Aorta (tissue), 5 donors: Measurements from ENCODE around the gene AKAP13. TPM values are rescaled to one million over a fixed set of nuclear protein-coding genes. Genes with fewer than 3 reads are reported as not detected.

Experiments used
- ATAC-seq: fragments of 200-7000 bp; cut with Tn5 transposase; one replicate; pipeline ENCODE4 v1.9.1; 2022; ENCODE audit warnings: moderate library complexity; ENCODE audit not compliant: low FRiP score
- DNase-seq, 2 donors: peaks; one replicate each; pipeline ENCODE4 v3.0.0-alpha.2; 2020
- H3K27ac ChIP-seq, 2 donors: one replicate each; pipeline ENCODE4 v1.5.1; 2013; ENCODE audit warnings: low read length in 2 of 2, mild to moderate bottlenecking in 2 of 2, moderate library complexity in 2 of 2, control low read depth in 1 of 2, inconsistent platforms in 1 of 2, low read depth in 1 of 2
- H3K27me3 ChIP-seq, 2 donors: one replicate each; pipeline ENCODE4 v1.6.1; 2013; ENCODE audit warnings: control low read depth in 1 of 2, low read length in 1 of 2, mild to moderate bottlenecking in 1 of 2, moderate library complexity in 1 of 2; ENCODE audit not compliant: insufficient read depth in 2 of 2, control insufficient read depth in 1 of 2
- H3K36me3 ChIP-seq, 2 donors: one replicate each; pipeline ENCODE4 v1.6.1; 2013; ENCODE audit warnings: control low read depth in 1 of 2, low read length in 1 of 2, mild to moderate bottlenecking in 1 of 2; ENCODE audit not compliant: insufficient read depth in 2 of 2, control insufficient read depth in 1 of 2
- H3K4me1 ChIP-seq, 2 donors: one replicate each; pipeline ENCODE4 v1.6.1; 2013; ENCODE audit warnings: low read length in 2 of 2, control low read depth in 1 of 2, mild to moderate bottlenecking in 1 of 2, moderate library complexity in 1 of 2; ENCODE audit not compliant: insufficient read depth in 2 of 2, control insufficient read depth in 1 of 2
- H3K4me3 ChIP-seq, 2 donors: one replicate each; pipeline ENCODE4 v1.5.1; 2013; ENCODE audit warnings: low read length in 2 of 2, control low read depth in 1 of 2, mild to moderate bottlenecking in 1 of 2
- H3K9me3 ChIP-seq: one replicate; pipeline ENCODE4 v1.6.1; 2013; ENCODE audit warnings: mild to moderate bottlenecking, low read length; ENCODE audit not compliant: control insufficient read depth
- WGBS, 2 donors: extraction: QIAGEN DNeasy Blood & Tissue Kit; methylation state at CpG; one replicate each; pipeline ENCODE4 v1.1.7; 2013; 5-methylcytosine and 5-hydroxymethylcytosine counted together
- intact Hi-C, 2 donors: fragments of 100-400 bp; cut with DNase I; formaldehyde crosslinking; loops; one replicate each; pipeline versions ENCODE4 v1.14.2 to v1.15.0; 2022
- polyA plus RNA-seq, 2 donors: library from polyadenylated mRNA; stranded (reverse); fragments of 200-250 nt; gene quantifications; one replicate each; pipeline ENCODE4 v1.2.3, GENCODE V29; 2013
- total RNA-seq, 2 donors: library from RNA; stranded (reverse); fragmentation: NEBNext Ultra II Directional; extraction: Animal tissue kit (Norgen Biotek cat#: 25700); gene quantifications; one replicate each; pipeline ENCODE4 v1.2.1, GENCODE V29; 2021
- donor health status: healthy with polysubstance abuse.
- donor health status: Bipolar disorder and iron deficiency.
- donor health status: DM: no; HTN: no; CAD: no.
- donor health status: DM: no; HTN: no; CAD: no.
- donor health status: DM: yes; HTN: yes; CAD: no.

The AKAP13 gene
- total and polyA plus RNA-seq, 4 donors, result 29.6 to 267 (median 138) TPM

- no peaks in the 10 kb centered on the region for H3K9me3 ChIP-seq
- no peak overlapping the region for H3K27ac ChIP-seq
- no peaks in the 10 kb centered on the region for H3K36me3 ChIP-seq
- DNase-seq, result no peak
- ATAC-seq, result no peak
- no peak overlapping the region for H3K4me3 ChIP-seq
- WGBS, 2 donors, result 67 to 69% methylated on average over 3 of the region's 3 CpGs
- no peaks in the 10 kb centered on the region for H3K27me3 ChIP-seq
- intact Hi-C loops, result no loop called here
- H3K4me1 ChIP-seq, result peaks cover 0 to 2% of the 10 kb centered on the region in 2 donors
Measured at GRCh38 chr15:85451099-85451700, 70.8 kb downstream of the AKAP13 start.

GRCh38 chr15:85452436-85452835 is 72.0 kb downstream of the AKAP13 start:
- ATAC-seq, result no peak
- H3K9me3 ChIP-seq, result no peaks in the 10 kb centered on the region
- intact Hi-C loops, result no loop called here

GRCh38 chr15:85453144-85453872 is 72.9 kb downstream of the AKAP13 start:
- H3K9me3 ChIP-seq, result no peaks in the 10 kb centered on the region
- WGBS, 2 donors, result 90 to 95% methylated on average over 5 of the region's 5 CpGs
- peaks cover 0 to 2% of the 10 kb centered on the region in 2 donors for H3K4me1 ChIP-seq
- no peak overlapping the region for H3K27ac ChIP-seq
- no peak for ATAC-seq
- intact Hi-C loops, result no loop called here
- no peaks in the 10 kb centered on the region for H3K36me3 ChIP-seq
- no peak for DNase-seq
- no peaks in the 10 kb centered on the region for H3K27me3 ChIP-seq
- no peak overlapping the region for H3K4me3 ChIP-seq

More at GRCh38 chr15:85452436-85452835, 72.0 kb downstream of the AKAP13 start:
- 95 to 100% methylated on average over 1 of the region's 1 CpG for WGBS, 2 donors
- no peaks in the 10 kb centered on the region for H3K36me3 ChIP-seq
- peaks cover 0 to 2% of the 10 kb centered on the region in 2 donors for H3K4me1 ChIP-seq
- no peak for DNase-seq
- H3K27me3 ChIP-seq, result no peaks in the 10 kb centered on the region
- H3K27ac ChIP-seq, result no peak overlapping the region
- H3K4me3 ChIP-seq, result no peak overlapping the region

- Histone ChIP-seq H3K36me3 (no peaks in the 10 kb centered on the region), H3K4me1 (peaks cover 0 to 2% of the 10 kb centered on the region in 2 donors), H3K27ac (no peak overlapping the region), H3K27me3 (no peaks in the 10 kb centered on the region), H3K9me3 (no peaks in the 10 kb centered on the region), H3K4me3 (no peak overlapping the region)
- intact Hi-C loops, result no loop called here
- DNase-seq (no peak), ATAC-seq (no peak)
- 76 to 81% methylated on average over 7 of the region's 7 CpGs for WGBS, 2 donors
Measured at GRCh38 chr15:85454403-85454802, 74.0 kb downstream of the AKAP13 start.

DNA sequence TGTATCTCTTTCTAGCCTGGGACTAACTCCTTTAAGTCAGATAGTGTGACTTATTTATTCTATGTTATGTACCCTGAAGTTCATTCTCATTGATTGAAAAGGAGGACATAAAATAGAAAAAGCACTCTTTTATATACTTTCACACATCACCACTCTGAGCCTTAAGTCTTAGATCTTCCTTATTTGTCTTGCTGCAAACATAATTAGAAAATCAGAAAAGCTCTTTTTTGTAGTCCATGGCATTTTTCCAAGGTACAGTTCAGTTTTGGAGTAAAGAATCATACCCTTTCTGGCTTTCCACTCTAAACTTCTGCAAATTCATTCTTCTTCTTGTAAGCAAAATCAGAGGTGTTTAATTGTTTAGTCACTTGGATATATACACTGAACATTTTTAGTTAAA is 75.5 kb downstream of the AKAP13 start:
- intact Hi-C loops, result no loop called here
- Histone ChIP-seq H3K9me3 (no peaks in the 10 kb centered on the region), H3K27me3 (no peaks in the 10 kb centered on the region), H3K36me3 (no peaks in the 10 kb centered on the region), H3K4me1 (peaks cover 0 to 2% of the 10 kb centered on the region in 2 donors), H3K4me3 (no peak overlapping the region), H3K27ac (no peak overlapping the region)
- DNase-seq (no peak), ATAC-seq (no peak)

DNA sequence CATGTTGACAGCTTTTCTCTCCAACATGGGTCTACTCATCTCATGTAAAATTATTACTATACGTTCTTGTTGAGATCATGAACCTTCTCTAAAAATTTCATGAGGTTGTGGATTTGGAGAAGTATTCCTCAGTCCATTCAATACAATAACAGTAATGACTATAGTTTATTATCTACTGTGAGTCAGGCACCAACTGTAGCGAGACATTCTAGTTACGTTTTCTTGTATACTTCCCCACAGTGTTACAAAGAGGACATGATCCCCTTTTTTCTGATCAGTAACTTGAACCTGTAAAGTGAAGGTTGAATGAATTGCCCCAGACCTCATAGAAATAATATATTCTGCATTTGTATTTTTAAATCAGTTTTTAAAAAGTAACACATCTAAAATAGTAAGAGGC is 76.4 kb downstream of the AKAP13 start:
- intact Hi-C loops, result no loop called here
- Histone ChIP-seq H3K27me3 (no peaks in the 10 kb centered on the region), H3K36me3 (no peaks in the 10 kb centered on the region), H3K27ac (no peak overlapping the region), H3K4me3 (no peak overlapping the region), H3K9me3 (no peaks in the 10 kb centered on the region), H3K4me1 (no peaks in the 10 kb centered on the region)
- 94 to 97% methylated on average over 3 of the region's 3 CpGs for WGBS, 2 donors
- DNase-seq, result no peak
- ATAC-seq, result no peak

DNA sequence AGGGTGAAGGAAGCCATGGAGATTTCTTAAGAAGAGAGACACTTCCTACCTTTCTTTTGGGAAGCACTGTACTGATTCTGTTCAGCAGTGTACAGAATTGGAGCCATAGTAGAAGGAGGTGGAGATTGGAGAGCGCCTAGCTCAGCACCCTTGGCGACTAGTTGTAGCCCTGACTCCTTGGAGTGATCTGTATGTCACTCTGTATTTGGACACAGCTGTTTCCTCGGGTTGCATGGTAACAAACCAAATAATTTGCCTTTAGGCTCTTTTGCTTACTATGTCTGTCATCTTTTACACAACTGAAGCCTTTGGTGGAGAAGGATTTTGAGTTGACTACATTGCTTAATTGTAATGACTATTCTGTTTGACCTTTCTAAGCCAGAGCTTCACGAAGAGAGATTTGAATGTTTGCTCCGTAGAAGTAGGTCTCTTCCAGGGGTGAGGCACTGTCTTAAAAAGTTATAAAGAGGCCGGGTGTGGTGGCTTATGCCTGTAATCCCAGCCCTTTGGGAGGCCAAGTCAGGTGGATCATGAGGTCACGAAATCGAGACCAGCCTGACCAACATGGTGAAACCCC is 77.1 kb downstream of the AKAP13 start:
- no peaks in the 10 kb centered on the region for H3K9me3 ChIP-seq
- no peaks in the 10 kb centered on the region for H3K4me1 ChIP-seq
- 93 to 96% methylated on average over 8 of the region's 8 CpGs for WGBS, 2 donors
- DNase-seq, result no peak
- H3K36me3 ChIP-seq, result no peaks in the 10 kb centered on the region
- no peak overlapping the region for H3K27ac ChIP-seq
- intact Hi-C loops, result no loop called here
- no peak overlapping the region for H3K4me3 ChIP-seq
- no peaks in the 10 kb centered on the region for H3K27me3 ChIP-seq
- ATAC-seq, result no peak

GRCh38 chr15:85458764-85459163 is 78.4 kb downstream of the AKAP13 start:
- Histone ChIP-seq H3K9me3 (no peaks in the 10 kb centered on the region), H3K27ac (no peak overlapping the region), H3K4me1 (peaks cover 0 to 3% of the 10 kb centered on the region in 2 donors), H3K27me3 (no peaks in the 10 kb centered on the region), H3K36me3 (no peaks in the 10 kb centered on the region), H3K4me3 (no peak overlapping the region)
- WGBS, 2 donors, result 97 to 98% methylated on average over 2 of the region's 2 CpGs
- intact Hi-C loops, result no loop called here
- no peak for DNase-seq
- ATAC-seq, result no peak

GRCh38 chr15:85462029-85462428 is 81.6 kb downstream of the AKAP13 start:
- no peaks in the 10 kb centered on the region for H3K27me3 ChIP-seq
- intact Hi-C loops, result no loop called here
- no peak for ATAC-seq
- peaks cover 2 to 6% of the 10 kb centered on the region in 2 donors for H3K4me1 ChIP-seq
- H3K4me3 ChIP-seq, result no peak overlapping the region
- H3K36me3 ChIP-seq, result no peaks in the 10 kb centered on the region
- DNase-seq, result no peak
- no peak overlapping the region for H3K27ac ChIP-seq
- no peaks in the 10 kb centered on the region for H3K9me3 ChIP-seq
